Erythroblast (primary cell): Measurements from ENCODE around the gene EGFLAM.

Experiments used
- GATA1 ChIP-seq: IDR thresholded peaks from 2 replicates; pipeline ENCODE4 v1.6.1; 2011; ENCODE audit warnings: low read depth, mild to moderate bottlenecking, control low read depth, low read length, moderate library complexity
- POLR2A ChIP-seq: IDR thresholded peaks from 2 replicates; pipeline ENCODE4 v1.6.1; 2011; ENCODE audit warnings: mild to moderate bottlenecking, low read length

- TF ChIP-seq POLR2A (no peak), GATA1 (no peak)
Observed at GRCh38 chr5:38364825-38365224, 106.5 kb downstream of the EGFLAM start.
